ENCODE data around the gene TCEAL5. TPM values are rescaled to one million over a fixed set of nuclear protein-coding genes. Genes with fewer than 3 reads are reported as not detected.

Gene TCEAL5, protein sequence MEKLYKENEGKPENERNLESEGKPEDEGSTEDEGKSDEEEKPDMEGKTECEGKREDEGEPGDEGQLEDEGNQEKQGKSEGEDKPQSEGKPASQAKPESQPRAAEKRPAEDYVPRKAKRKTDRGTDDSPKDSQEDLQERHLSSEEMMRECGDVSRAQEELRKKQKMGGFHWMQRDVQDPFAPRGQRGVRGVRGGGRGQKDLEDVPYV
- total RNA-seq (ENCODE audit: low replicate concordance), result 0.12 TPM in 1 of 2 replicates, not detected in the other

DNA sequence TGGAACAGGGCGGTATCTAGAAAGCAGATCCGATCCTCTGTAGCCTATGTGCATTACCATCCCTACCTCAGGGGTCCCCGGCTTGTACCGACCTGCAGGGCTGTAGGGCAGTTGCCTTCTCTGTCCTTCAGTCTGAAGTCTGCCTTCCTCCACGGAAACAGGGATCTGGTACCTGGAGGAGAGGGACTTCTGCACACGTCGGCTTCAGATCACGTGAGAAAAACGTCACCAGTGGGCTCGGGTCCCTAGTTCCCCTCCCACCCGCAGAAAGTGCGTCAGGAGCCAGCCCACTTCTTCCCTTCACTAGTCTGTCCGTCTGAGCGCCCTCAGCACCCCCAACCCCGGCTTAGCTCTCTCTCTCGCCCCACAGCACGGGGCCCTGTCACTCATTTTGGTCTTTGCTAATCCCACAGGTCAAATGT lies at the start of gene TCEAL5:
Gene TCEAL5, minus strand, starts transcription at position 170 of the 422 bp plus-strand sequence. CDS start 2,187 bp downstream, outside the sequence.
- Histone ChIP-seq H3F3A (ENCODE audit: low read depth) (no peaks in the 10 kb centered on the region), H3K9ac (no peak within 1 kb of the TSS), H3K36me3 (no peaks in the 10 kb centered on the region), H3K9me3 (ENCODE audit: low read depth) (no peaks in the 10 kb centered on the region), H3K4me3 (no peak within 1 kb of the TSS), H3K27me3 (no peaks in the 10 kb centered on the region), H3K79me2 (ENCODE audit: low read depth) (no peaks in the 10 kb centered on the region), H3K27ac (no peak within 1 kb of the TSS), H3K4me2 (no peak within 1 kb of the TSS), H4K20me1 (ENCODE audit: low read depth) (no peaks in the 10 kb centered on the region), H3K4me1 (no peaks in the 10 kb centered on the region), H2AFZ (replicated peaks) (no peak within 1 kb of the TSS)
- H3K27ac Mint-ChIP-seq, result no peak within 1 kb of the TSS
- H3K4me1 Mint-ChIP-seq, result peaks cover 2% of the 10 kb centered on the region
- DNase-seq (ENCODE audit: low spot score), result no peak
- TF ChIP-seq, protein P1, sequence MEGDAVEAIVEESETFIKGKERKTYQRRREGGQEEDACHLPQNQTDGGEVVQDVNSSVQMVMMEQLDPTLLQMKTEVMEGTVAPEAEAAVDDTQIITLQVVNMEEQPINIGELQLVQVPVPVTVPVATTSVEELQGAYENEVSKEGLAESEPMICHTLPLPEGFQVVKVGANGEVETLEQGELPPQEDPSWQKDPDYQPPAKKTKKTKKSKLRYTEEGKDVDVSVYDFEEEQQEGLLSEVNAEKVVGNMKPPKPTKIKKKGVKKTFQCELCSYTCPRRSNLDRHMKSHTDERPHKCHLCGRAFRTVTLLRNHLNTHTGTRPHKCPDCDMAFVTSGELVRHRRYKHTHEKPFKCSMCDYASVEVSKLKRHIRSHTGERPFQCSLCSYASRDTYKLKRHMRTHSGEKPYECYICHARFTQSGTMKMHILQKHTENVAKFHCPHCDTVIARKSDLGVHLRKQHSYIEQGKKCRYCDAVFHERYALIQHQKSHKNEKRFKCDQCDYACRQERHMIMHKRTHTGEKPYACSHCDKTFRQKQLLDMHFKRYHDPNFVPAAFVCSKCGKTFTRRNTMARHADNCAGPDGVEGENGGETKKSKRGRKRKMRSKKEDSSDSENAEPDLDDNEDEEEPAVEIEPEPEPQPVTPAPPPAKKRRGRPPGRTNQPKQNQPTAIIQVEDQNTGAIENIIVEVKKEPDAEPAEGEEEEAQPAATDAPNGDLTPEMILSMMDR (IDR thresholded peaks at IDR 0.05), result no peak
- no peak for TF ChIP-seq EZH2 (IDR thresholded peaks at IDR 0.05)
- no peak for TF ChIP-seq EZH2phosphoT487 (IDR thresholded peaks at IDR 0.05)
- no peaks in the 10 kb centered on the region for H3K36me3 Mint-ChIP-seq
- peak within 1 kb of the TSS; percentile 70 for H3K4me3 Mint-ChIP-seq
- peaks cover 4% of the 10 kb centered on the region for H3K27me3 Mint-ChIP-seq (ENCODE audit: insufficient read depth, low read depth)
- H3K9me3 Mint-ChIP-seq, result no peaks in the 10 kb centered on the region

DNA sequence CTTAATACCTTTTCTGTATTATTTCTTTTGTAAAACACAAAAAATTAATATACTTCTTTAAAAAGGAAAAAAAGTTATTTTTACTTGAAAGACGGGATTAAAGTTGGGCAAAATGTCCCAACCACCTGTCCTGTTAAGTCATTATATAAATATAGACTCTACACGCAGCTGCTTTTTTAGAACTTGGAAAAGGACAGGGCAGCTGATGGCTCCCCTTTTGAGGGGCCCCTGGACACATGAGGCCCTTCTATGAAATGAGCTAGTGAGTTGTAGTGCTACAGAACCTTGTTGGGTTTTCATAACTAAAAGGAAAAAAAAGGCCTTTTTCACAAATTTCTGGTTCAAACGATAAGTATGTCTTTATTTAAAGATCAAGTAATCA lies 34.8 kb upstream of the TCEAL5 start:
- Histone ChIP-seq H4K20me1 (ENCODE audit: low read depth) (no peaks in the 10 kb centered on the region), H2AFZ (replicated peaks) (peak overlapping the region; percentile 92), H3K79me2 (ENCODE audit: low read depth) (no peaks in the 10 kb centered on the region), H3K27ac (no peak overlapping the region), H3F3A (ENCODE audit: low read depth) (no peaks in the 10 kb centered on the region), H3K9ac (no peak overlapping the region), H3K4me3 (peak overlapping the region; percentile 79), H3K4me1 (no peaks in the 10 kb centered on the region), H3K9me3 (ENCODE audit: low read depth) (peaks cover 6% of the 10 kb centered on the region), H3K4me2 (peak overlapping the region; percentile 82), H3K36me3 (no peaks in the 10 kb centered on the region), H3K27me3 (no peaks in the 10 kb centered on the region)
- DNase-seq (ENCODE audit: low spot score), result no peak
- H3K4me1 Mint-ChIP-seq, result peaks cover 7% of the 10 kb centered on the region
- TF ChIP-seq, protein P1 (IDR thresholded peaks at IDR 0.05), result no peak
- TF ChIP-seq EZH2phosphoT487 (IDR thresholded peaks at IDR 0.05), result no peak
- TF ChIP-seq EZH2 (IDR thresholded peaks at IDR 0.05), result no peak
- H3K27me3 Mint-ChIP-seq (ENCODE audit: insufficient read depth, low read depth), result peaks cover 3% of the 10 kb centered on the region
- H3K9me3 Mint-ChIP-seq, result no peaks in the 10 kb centered on the region
- H3K4me3 Mint-ChIP-seq, result peak overlapping the region; percentile 91
- no peaks in the 10 kb centered on the region for H3K36me3 Mint-ChIP-seq
- H3K27ac Mint-ChIP-seq, result no peak overlapping the region

DNA sequence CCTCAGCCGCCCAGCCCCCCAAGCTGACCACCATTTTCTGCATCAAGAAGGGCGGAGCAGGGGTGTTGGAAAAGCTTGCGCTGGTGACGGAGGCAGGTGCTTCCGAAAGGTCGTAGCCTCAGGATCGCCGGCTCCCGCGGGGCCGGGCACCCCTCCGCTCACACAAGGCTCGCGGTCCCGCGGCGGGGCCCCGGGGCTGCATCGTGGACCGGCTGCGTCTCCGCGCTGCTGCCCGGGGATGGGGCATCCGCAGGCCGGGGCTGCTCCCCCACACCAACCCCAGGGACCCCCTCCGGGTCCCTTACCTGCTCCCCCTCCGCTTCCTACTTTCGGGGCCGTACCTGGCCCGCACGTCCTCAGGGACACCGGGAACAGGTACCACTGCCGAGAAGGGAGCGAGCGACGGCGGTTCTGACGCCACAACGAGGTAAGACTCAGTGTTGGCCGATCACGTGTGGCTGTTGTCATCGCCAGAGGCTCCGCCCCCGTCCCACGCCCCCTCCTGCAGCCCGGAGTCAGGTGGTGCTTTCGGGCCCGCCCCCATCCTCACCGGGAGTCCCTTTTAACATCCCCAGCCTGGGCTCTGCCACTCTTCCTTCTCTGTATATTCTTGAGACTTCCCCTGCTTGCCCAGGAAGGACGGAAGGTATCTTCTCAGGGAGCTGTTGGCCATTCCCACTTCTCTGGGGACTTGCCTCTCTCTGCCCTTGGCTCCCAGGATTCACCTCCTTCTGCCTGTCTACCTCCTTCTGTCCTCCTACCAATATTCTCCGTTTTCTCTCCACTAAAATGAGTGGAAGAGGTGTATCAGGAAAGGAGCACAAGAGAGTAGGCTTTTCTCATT lies 34.2 kb upstream of the TCEAL5 start, which contains the start of gene BEX2:
Gene BEX2, minus strand, starts transcription at position 436 of the 844 bp plus-strand sequence. CDS start 1,014 bp downstream, outside the sequence.
- peak within 1 kb of the TSS; percentile 92 for H2AFZ ChIP-seq (replicated peaks)
- H3K36me3 Mint-ChIP-seq, result no peaks in the 10 kb centered on the region
- H4K20me1 ChIP-seq (ENCODE audit: low read depth), result no peaks in the 10 kb centered on the region
- H3K27me3 ChIP-seq, result no peaks in the 10 kb centered on the region
- peak within 1 kb of the TSS; percentile 91 for H3K4me3 Mint-ChIP-seq
- H3F3A ChIP-seq (ENCODE audit: low read depth), result no peaks in the 10 kb centered on the region
- H3K9ac ChIP-seq, result peak within 1 kb of the TSS; percentile 71
- peaks cover 3% of the 10 kb centered on the region for H3K27me3 Mint-ChIP-seq (ENCODE audit: insufficient read depth, low read depth)
- H3K4me3 ChIP-seq, result peak within 1 kb of the TSS; percentile 79
- DNase-seq (ENCODE audit: low spot score), result peak; percentile 87
- TF ChIP-seq, protein P1 (IDR thresholded peaks at IDR 0.05), result no peak
- TF ChIP-seq EZH2 (IDR thresholded peaks at IDR 0.05) (no peak), EZH2phosphoT487 (IDR thresholded peaks at IDR 0.05) (no peak)
- peaks cover 9% of the 10 kb centered on the region for H3K9me3 ChIP-seq (ENCODE audit: low read depth)
- H3K79me2 ChIP-seq (ENCODE audit: low read depth), result no peaks in the 10 kb centered on the region
- peak within 1 kb of the TSS; percentile 82 for H3K4me2 ChIP-seq
- H3K27ac Mint-ChIP-seq, result no peak within 1 kb of the TSS
- no peaks in the 10 kb centered on the region for H3K9me3 Mint-ChIP-seq
- no peak within 1 kb of the TSS for H3K27ac ChIP-seq
- no peaks in the 10 kb centered on the region for H3K36me3 ChIP-seq
- no peaks in the 10 kb centered on the region for H3K4me1 ChIP-seq
- H3K4me1 Mint-ChIP-seq, result peaks cover 7% of the 10 kb centered on the region
